Dedifferentiated amniotic fluid mesenchymal stem cell (primary cell): Measurements from ENCODE around the gene HDAC10.
"Not testable (repeated sequence)": the region's sequence is repeated elsewhere in the genome, so short reads cannot be mapped to it uniquely, and the experiment has no call there.

Source experiments
- DNase-seq: peaks from one replicate; pipeline ENCODE4 v3.0.0-alpha.2; 2016; ENCODE audit errors: extremely low spot score

HDAC10 gene

DNA sequence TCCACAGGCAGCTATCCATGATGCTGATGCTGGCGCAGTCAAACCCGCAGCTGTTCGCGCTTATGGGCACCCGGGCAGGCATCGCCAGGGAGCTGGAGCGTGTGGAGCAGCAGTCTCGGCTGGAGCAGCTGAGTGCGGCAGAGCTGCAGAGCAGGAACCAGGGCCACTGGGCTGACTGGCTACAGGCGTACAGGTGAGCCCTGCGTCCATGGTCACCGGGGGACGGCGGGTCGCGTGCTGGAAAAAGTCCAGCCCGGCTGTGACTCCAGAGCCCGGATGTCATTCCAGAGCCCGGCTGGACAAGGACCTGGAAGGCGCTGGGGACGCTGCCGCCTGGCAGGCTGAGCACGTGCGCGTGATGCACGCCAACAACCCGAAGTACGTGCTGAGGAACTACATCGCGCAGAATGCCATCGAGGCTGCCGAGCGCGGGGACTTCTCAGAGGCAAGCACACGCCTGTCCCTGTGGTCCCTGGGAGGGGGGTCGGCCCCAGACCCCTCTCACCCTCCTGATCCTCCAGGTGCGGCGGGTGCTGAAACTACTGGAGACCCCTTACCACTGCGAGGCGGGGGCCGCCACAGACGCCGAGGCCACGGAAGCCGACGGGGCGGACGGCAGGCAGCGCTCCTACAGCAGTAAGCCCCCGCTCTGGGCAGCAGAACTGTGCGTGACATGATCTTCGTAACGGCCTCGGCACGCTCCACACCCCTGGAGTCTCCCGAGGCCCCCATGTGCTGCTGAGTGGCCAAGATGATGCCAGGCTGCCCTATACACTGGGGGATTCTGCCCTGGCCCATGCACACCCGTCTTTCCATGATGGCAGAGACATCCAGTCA lies 34.2 kb downstream of the HDAC10 start:
- no peak for DNase-seq

DNA sequence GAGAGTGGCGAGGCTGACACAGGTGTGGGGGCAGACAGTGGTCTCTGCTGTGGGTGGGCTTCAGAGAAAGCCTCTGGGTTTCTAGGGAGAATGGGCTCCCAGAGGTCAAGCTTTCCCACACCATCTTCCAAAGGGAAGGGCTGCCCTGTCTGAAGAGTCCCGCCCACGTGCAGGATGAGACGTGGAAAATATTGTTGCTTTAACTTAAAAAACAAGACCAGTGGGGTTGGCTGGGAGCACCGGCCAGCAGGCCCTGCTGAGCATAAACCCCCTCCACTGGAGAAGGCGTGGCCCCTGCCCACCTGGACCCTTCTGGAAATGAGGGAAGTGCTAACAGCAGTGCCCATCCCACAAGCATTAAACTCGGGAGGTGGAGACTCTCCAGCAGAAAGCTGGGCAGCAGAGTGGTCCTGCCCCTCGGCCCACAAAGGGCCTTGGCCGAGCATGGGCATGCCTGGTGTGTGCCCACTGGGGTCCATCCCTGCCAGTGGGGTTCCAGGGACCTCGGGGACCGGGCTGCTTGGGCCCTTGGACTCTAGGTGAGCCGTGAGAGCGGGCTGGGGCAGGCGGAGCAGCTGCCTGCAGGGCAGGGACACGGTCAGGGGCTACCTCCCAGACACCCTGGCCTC lies 34.9 kb downstream of the HDAC10 start:
- DNase-seq = no peak

DNA sequence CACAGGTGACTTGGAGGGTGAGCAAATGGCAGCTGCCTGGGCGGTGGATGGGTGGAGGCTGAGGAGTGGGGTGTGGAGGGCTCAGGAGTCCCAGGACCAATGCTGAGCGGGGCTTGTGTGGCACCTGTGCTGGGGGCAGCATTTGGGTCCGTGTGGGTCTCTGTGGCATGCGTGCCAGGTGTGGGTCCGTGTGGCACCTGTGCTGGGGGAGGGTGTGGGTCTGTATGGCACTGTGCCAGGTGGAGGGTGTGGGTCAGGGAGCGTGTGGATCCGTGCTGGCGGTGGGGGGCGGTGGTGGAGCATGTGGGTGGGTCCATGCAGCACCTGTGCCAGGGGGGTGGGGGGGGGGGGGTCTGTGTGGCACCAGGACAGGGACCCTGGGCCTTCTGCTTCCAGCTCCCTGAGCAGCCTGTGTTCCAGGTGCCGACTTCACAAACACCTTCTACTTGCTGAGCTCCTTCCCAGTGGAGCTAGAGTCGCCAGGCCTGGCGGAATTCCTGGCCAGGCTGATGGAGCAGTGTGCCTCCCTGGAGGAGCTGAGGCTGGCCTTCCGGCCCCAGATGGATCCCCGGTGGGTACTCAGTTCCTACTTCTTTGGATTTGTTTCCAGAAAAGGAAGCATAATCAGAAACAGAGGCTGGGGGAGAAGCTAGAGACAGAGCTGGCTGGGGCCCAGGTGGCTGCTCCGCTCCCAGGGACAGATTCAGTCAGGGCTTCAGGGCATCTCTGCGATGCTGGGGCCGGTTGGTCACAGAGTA lies 35.6 kb downstream of the HDAC10 start:
- no peak for DNase-seq

DNA sequence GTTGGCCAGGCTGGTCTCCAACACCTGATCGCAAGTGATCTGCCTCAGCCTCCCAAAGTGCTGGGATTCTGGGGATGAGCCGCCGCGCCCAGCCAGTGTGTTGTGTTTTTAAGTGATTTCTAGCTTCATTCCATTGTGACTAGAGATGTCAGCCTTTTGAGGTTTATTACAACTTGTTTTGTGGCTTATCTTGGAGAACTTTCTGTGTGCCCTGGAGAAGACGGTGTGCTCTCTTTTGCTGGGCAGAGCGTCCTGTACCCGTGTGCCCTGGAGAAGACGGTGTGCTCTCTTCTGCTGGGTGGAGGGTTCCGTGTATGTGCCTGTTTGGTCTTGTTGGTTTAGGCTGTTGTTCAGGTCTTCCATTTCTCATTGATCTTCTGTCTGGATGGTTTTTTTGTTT lies 37.8 kb downstream of the HDAC10 start:
- DNase-seq = no peak

DNA sequence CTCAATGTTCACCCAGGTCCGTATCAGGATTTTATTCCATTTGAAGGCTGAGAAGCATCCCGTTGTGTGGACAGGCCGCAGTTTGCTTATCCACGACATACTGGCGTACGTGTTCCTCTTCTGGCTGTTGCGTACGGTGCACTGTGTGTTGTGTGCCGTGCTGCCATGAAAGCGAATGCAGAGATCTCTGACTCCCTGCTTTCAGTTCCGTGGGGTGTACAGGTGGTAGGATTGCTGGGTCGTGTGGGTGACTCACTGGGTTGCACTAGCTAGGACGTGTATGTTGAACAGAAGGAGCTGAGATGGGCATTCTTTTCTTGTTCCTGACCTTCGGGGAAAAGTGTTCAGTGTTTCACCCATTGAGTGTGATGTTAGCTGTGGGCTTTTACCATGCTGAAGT lies 39.9 kb downstream of the HDAC10 start:
- no peak for DNase-seq

DNA sequence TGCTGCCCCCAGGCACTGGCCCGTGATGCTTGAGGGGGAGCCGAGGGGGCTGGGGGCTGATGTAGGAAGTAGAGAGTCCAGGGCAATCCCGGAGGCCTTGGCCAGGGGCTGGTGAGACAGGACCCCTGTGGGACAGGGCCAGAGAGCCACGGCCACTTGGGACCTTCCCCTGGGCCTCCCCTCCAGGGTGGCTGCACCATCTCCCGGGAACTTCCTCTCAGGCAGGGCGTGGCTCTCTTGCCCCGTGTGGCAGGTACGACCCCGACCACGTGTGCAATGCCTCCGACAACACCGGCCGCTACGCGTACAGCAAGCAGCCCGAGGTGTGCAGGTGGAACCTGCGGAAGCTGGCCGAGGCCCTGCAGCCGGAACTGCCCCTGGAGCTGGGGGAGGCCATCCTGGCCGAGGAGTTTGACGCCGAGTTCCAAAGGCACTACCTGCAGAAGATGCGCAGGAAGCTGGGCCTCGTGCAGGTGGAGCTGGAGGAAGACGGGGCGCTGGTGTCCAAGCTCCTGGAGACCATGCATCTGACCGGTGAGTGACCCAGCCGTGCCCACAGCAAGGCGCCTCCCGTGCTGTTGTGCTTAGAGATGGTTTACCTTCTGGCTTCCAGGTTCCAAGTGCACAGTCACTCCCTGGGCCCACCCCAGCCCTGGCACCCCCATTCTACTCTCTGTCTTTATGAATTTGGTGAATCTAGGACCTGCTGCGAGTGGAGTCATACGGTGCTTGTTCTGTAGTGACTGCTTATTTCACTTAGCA lies 40.5 kb downstream of the HDAC10 start:
- no peak for DNase-seq

DNA sequence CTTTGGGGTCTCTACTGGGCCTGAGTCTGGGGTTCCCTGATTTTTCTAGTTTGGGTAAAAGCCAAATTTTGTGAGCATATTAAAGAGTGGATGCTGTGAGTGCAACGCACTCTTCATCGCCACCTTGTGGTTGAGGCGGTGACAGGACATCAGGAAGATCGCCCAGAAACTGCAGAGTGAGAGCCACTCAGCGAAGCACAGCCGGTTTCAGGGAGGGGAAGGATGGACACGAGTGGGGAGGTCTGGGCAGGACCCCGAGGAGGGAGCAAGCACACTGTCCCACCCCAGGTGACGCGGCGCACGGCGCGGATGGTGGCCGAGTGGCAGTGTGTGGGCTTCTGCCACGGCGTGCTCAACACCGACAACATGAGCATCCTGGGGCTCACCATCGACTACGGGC lies 41.2 kb downstream of the HDAC10 start:
- peak; percentile 36 for DNase-seq

DNA sequence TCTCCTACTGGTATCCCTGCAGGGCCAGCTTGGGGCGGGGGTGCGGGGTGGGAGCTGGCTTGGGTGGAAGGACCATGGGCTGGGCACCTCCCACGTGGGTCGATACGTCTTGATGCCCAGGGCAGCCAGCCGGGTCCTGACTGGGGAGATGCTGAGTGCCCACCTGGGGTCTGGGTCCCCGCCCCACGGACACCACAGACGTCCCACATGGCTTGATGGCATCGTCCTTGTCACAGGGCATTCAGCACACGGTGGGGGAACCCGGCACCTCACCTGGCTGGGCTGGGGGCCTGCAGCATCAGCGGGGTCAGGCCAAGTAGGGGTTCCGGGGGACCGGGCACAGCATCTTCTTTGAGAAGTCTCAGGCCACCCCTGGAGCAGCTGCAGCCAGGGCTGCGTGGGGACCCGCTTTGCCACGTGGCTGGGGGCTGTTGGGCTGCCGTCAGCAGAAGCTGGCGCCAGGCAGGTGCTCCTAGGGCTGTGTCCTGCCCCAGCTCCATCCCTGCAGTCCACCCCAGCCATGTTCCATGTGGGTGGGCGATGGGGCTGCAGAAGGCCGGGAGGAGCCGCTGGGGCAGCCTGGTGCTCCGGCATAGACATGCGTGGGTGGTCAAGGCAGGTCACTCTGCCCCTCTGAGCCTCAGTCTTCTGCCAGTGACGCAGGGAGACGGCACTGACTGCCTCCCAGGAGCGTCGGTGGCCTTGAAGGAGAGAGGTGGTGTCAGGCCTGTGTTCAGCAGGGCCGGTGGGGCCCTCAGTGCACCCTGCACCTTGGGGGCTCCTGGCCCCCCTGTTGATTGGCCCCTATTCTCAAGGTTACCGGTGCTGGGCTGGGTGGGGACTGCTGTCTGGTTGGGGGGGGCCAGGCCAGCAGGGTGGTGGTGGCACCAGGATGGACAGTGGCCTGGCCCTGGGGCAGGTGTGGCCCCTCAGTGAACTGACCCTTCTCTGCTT lies 41.8 kb downstream of the HDAC10 start:
- DNase-seq = no peak

DNA sequence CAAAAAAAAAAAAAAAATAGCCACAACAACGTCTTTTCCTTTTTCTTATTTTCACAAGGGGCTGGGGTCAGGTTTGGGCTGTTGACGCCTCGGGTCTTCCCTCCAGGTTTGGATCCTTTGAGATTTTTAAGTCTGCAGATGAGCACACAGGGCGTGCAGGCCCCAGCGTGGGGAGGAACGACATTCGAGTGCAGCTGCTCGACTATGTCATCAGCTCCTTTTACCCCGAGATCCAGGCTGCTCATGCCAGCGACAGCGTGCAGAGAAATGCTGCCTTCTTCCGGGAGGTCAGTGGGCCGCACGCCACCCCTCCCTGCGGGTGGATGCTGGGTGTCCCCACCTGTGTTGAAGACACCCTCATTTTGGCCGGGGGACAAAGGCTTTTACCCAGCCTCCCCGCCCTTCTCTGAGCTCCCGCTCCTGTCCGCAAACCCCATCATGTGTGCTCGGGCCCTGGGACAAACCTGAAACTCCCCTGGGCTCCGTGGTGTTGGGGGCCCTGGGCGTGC lies 42.6 kb downstream of the HDAC10 start:
- DNase-seq = no peak

DNA sequence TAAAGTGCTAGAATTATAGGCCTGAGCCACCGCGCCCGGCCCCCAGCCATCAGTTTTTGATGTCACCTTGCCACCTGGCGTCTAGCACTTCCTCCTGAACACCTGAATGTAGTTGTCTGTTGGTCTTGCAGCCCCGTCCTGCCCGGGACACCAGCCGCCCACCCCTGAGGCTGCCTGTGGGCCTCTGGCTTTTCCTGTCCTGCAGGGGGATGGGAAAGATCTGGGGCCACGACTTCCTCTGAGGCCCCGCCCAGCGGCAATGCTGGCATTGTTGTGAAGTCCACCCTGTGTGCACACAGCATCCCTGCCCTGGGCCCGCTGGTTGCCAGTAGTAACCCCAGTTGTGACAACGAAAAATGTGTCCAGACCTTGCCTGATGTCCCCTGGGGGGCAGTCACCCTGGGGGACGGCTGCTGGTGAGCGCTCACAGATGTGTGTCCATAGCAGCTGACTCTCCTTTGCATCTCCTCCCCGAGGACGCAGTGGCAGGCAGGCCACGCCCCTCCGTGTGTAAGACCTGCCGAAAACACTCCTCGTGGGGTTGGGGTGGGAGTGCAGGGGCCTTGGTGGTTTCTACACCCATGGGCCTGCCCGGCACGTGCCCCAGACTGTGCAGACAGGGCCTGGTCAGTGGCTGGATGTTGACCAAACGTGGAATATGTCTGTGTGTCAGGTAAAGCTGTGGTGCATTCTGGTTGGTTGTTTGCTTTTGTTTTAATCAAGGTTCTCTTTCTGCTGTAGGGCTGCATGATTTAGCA lies 43.5 kb downstream of the HDAC10 start:
- DNase-seq = no peak

DNA sequence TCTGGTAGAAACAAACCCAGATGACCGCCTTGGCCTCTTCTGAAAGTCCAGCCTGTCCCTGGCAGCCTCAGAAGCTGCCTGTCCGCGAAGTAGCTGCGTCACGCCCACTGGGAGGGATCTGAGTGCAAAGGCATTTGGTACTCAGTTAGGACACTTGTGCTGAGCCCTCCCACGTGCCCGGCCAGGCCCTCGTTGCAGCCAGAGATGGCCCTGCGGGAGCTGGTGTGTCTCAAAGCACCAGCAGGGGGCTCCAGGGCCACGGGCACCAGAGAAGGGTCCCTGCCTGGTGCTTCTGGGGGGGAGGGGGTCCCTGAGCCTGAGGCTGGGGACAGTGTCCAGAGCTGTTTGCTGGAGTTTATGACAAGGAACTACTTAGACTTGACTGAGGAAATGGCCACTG lies 44.5 kb downstream of the HDAC10 start:
- DNase-seq = no peak

DNA sequence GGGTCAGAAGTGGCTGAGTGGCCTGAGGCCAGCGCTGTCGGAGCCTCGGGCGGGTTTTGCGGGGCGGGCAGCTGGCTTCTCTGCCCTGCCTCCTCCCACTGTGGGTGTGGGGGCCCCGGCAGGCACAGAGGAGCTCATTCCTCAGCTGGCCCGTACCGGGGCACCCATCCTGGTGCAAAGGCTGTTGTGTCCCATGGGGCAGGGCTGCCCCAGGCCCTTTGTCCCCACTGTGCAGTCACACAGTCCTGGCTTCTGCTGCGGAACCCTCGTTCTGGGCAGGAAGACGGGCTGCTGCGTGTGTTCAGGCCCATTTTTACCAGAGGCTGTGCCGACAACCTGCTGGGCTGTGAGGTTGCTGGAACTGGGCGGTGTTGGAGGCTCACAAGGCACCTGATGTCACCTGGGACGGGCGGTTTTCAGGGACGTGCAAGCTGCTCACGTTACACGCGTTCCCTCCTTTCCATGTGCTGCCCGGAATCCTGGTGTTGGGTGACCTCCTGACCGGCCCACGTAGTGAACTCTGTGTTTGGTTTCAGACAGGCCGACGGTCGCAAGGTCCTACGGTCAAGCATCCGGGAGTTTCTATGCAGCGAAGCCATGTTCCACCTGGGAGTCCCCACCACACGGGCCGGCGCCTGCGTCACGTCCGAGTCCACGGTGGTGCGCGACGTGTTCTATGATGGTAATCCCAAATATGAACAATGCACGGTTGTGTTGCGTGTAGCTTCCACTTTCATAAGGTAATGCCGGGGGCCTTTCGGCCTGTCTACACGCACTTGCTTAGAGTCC lies 45.1 kb downstream of the HDAC10 start:
- DNase-seq = no peak

DNA sequence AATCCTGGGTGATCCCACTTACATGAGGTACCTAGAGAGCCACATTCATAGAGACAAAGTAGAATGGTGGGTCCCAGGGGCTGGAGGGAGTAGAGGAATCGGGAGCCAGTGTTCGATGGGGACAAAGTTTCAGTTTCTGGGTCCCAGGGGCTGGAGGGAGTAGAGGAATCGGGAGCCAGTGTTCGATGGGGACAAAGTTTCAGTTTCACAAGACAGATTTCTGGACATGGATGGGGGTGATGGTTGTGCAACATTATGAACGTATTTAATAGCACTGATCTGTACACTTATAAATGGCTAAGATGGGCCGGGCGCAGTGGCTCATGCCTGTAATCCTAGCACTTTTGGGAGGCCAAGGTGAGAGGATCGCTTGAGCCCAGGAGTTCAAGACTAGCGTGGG lies 46.1 kb downstream of the HDAC10 start:
- not testable (repeated sequence) for DNase-seq

DNA sequence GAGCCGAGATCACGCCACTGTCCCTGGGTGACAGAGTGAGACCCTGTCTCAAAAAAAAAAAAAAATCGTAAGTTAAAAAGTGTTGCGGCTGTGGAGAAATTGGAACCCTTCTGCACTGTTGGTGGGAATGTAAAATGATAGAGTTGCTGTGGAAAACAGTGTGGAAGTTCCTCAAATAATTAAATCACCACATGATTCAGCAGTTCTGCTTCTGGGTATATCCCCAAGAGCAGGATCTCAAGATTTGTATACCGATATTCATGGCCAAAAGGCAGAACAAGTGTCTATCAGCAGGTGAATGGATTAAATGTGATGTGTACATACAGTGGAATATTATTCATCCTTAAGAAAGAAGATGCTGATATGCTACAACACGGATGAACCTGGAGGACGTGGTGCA lies 46.5 kb downstream of the HDAC10 start:
- no peak for DNase-seq

DNA sequence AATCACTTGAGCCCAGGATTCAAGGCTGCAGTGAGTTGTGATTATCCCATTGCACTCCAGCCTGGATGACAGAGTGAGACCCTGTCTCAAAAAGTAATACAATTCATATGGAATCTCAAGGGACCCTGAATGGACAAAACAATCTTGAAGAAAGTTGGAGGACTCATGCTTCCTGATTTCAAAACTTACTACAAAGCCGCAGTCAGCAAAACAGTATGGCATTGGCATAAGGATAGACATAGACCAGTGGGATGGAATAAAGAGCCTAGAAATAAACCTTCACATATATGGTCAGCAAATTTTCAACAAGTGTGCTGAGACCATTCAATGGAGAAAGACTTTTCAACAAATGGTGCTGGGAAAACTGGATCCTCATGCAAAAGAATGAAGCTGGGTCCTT lies 47.8 kb downstream of the HDAC10 start:
- no peak for DNase-seq

DNA sequence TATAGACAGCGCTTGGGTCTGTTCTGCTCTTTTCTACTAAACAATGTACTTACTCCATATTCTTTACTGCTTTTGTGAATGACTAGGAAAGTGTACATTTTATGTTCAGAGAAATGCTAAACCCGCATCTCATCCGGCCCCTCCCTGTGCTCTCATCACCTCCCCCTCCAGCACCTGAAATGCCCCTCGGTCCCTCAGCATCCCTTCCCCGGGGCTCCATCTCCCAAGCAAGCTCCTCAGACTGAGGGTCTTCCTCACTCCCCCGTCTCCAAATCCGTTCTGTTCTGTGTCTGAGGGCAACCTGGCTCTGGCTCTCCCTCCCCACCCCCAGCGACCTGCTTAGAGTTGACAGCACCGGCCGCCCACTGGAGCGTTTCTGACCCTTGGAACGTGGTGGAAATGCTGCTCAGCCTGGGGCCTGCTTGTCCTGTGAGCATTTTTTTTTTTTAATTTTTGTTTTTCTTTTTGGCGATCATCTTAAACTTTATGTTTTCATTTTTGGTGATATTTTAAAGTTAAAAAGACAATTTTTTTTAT lies 48.9 kb downstream of the HDAC10 start:
- DNase-seq = no peak

DNA sequence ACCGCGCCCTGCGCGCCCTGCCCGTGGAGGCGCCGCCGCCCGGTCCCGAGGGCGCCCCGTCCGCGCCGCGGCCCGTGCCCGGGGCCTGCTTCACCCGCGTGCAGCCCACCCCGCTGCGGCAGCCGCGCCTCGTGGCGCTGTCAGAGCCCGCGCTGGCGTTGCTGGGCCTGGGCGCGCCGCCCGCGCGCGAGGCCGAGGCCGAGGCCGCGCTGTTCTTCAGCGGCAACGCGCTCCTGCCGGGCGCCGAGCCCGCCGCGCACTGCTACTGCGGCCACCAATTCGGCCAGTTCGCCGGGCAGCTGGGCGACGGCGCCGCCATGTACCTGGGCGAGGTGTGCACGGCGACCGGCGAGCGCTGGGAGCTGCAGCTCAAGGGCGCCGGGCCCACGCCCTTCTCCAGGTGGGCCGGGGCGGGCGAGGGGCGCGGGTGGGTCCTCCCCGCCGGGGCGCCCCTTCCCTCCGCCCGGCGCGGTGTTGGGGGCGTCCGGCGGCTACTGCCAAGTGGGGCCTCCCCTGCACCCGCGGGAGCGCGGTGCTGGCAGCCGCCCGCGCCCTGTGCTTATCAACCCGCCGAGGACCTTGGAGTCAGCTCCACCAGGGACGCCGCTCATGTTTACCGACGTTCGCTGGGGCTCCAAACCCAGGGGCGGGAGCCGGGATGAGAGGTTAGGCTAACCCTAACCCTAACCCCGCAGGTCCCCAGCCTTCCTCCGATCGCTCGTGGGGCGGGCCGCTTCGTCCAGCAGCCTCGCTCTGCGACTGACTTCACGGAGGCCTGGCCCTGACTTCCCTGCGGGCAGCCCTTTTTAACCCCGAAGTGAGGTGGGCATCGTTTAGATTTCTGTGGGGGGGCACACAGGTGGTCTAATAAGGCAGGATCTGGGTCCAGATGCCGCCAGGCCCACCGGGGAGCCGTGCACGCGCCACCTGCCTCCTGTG lies 49.6 kb downstream of the HDAC10 start:
- no peak for DNase-seq
